ENCODE data around the gene NCOA7. TPM values are rescaled to one million over a fixed set of nuclear protein-coding genes. Genes with fewer than 3 reads are reported as not detected.

Gene NCOA7
- total and polyA plus RNA-seq, 4 donors = 8.6 to 40.9 (median 17.6) TPM

- no peak for DNase-seq (ENCODE audit: low spot score)
- Histone ChIP-seq H3K9me3 (ENCODE audit: control insufficient read depth in 4 of 4, low read length in 3 of 4) (no peaks in the 10 kb centered on the region), H3K9ac (ENCODE audit: low read depth in 1 of 2, low read length in 2 of 2) (no peak overlapping the region), H3K27ac (ENCODE audit: low read depth in 1 of 2, low read length in 2 of 2) (no peak overlapping the region), H3K27me3 (ENCODE audit: control insufficient read depth in 4 of 4, insufficient read depth in 4 of 4, low read length in 3 of 4) (no peaks in the 10 kb centered on the region), H3K36me3 (ENCODE audit: control insufficient read depth in 4 of 4, insufficient read depth in 3 of 4, low read depth in 1 of 4, low read length in 3 of 4) (no peaks in the 10 kb centered on the region), H3K4me1 (ENCODE audit: control insufficient read depth in 4 of 4, insufficient read depth in 4 of 4, low read length in 3 of 4) (peaks cover 4 to 22% (median 20%) of the 10 kb centered on the region in 4 donors), H3K4me3 (ENCODE audit: low read depth in 1 of 3, low read length in 3 of 3) (no peak overlapping the region)
- TF ChIP-seq MAX (IDR thresholded peaks at IDR 0.05) (no peak), SP1 (IDR thresholded peaks at IDR 0.05) (no peak), HNF4G (IDR thresholded peaks at IDR 0.05) (no peak), RXRA (IDR thresholded peaks at IDR 0.05) (no peak), FOXA1 (IDR thresholded peaks at IDR 0.05) (no peak), FOXA2 (IDR thresholded peaks at IDR 0.05) (no peak), HNF4A (conservative IDR thresholded peaks at IDR 0.05) (no peak), YY1 (IDR thresholded peaks at IDR 0.05) (no peak), EGR1 (IDR thresholded peaks at IDR 0.05; ENCODE audit: low read depth in 2 of 2) (no peak), GABPA (IDR thresholded peaks at IDR 0.05 in 1 of 2, conservative IDR thresholded peaks at IDR 0.05 in 1 of 2) (no peak), ATF3 (IDR thresholded peaks at IDR 0.05) (no peak), CTCF (IDR thresholded peaks at IDR 0.05; ENCODE audit: low read depth, low read length, missing input control) (no peak)
- TF ChIP-seq, protein P1, sequence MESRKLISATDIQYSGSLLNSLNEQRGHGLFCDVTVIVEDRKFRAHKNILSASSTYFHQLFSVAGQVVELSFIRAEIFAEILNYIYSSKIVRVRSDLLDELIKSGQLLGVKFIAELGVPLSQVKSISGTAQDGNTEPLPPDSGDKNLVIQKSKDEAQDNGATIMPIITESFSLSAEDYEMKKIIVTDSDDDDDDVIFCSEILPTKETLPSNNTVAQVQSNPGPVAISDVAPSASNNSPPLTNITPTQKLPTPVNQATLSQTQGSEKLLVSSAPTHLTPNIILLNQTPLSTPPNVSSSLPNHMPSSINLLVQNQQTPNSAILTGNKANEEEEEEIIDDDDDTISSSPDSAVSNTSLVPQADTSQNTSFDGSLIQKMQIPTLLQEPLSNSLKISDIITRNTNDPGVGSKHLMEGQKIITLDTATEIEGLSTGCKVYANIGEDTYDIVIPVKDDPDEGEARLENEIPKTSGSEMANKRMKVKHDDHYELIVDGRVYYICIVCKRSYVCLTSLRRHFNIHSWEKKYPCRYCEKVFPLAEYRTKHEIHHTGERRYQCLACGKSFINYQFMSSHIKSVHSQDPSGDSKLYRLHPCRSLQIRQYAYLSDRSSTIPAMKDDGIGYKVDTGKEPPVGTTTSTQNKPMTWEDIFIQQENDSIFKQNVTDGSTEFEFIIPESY (IDR thresholded peaks at IDR 0.05) = no peak
- TF ChIP-seq, protein P2, sequence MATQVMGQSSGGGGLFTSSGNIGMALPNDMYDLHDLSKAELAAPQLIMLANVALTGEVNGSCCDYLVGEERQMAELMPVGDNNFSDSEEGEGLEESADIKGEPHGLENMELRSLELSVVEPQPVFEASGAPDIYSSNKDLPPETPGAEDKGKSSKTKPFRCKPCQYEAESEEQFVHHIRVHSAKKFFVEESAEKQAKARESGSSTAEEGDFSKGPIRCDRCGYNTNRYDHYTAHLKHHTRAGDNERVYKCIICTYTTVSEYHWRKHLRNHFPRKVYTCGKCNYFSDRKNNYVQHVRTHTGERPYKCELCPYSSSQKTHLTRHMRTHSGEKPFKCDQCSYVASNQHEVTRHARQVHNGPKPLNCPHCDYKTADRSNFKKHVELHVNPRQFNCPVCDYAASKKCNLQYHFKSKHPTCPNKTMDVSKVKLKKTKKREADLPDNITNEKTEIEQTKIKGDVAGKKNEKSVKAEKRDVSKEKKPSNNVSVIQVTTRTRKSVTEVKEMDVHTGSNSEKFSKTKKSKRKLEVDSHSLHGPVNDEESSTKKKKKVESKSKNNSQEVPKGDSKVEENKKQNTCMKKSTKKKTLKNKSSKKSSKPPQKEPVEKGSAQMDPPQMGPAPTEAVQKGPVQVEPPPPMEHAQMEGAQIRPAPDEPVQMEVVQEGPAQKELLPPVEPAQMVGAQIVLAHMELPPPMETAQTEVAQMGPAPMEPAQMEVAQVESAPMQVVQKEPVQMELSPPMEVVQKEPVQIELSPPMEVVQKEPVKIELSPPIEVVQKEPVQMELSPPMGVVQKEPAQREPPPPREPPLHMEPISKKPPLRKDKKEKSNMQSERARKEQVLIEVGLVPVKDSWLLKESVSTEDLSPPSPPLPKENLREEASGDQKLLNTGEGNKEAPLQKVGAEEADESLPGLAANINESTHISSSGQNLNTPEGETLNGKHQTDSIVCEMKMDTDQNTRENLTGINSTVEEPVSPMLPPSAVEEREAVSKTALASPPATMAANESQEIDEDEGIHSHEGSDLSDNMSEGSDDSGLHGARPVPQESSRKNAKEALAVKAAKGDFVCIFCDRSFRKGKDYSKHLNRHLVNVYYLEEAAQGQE (IDR thresholded peaks at IDR 0.05) = no peak
- 95% methylated on average over 2 of the region's 2 CpGs for WGBS
Measured at GRCh38 chr6:125947615-125948014, 156.9 kb downstream of the NCOA7 start.

DNA sequence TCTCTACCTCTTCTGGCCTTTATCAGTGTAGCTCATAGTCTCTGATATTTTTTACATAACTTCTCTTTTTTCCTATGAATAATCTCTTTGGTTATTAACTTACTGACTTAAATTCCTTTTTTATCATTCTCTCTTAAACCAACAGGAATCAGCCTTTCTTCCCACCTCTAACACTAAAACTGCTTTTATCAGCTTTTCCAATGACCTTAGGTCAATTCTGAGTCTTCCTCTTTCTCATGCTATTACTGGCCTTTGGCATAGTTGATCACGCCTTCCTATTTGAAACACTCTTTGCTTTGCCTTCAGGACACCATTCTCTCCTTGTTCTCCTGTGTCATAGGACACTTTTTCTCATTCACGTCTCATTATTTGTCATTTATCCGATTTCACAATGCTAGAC, 157.7 kb downstream of the NCOA7 start:
- no peak for TF ChIP-seq SP1 (IDR thresholded peaks at IDR 0.05)
- no peak for TF ChIP-seq RAD21 (IDR thresholded peaks at IDR 0.05)
- TF ChIP-seq FOXA2 (IDR thresholded peaks at IDR 0.05) = no peak
- no peak for TF ChIP-seq RXRA (IDR thresholded peaks at IDR 0.05)
- TF ChIP-seq FOXA1 (IDR thresholded peaks at IDR 0.05) = no peak
- no peak for TF ChIP-seq TAF1 (conservative IDR thresholded peaks at IDR 0.05)
- TF ChIP-seq HNF4G (IDR thresholded peaks at IDR 0.05) = no peak
- TF ChIP-seq NR2F2 (IDR thresholded peaks at IDR 0.05) = no peak
- TF ChIP-seq, protein P1 (IDR thresholded peaks at IDR 0.05) = no peak
- no peak for TF ChIP-seq CTCF (IDR thresholded peaks at IDR 0.05; ENCODE audit: low read depth, low read length, missing input control)
- TF ChIP-seq MAX (IDR thresholded peaks at IDR 0.05) = no peak

More for the DNA sequence above, 157.7 kb downstream of the NCOA7 start:
- Histone ChIP-seq H3K4me3 (ENCODE audit: low read depth in 1 of 3, low read length in 3 of 3) (no peak overlapping the region), H3K9ac (ENCODE audit: low read depth in 1 of 2, low read length in 2 of 2) (no peak overlapping the region), H3K4me1 (ENCODE audit: control insufficient read depth in 4 of 4, insufficient read depth in 4 of 4, low read length in 3 of 4) (peaks cover 4 to 22% (median 18%) of the 10 kb centered on the region in 4 donors), H3K9me3 (ENCODE audit: control insufficient read depth in 4 of 4, low read length in 3 of 4) (no peaks in the 10 kb centered on the region), H3K27ac (ENCODE audit: low read depth in 1 of 2, low read length in 2 of 2) (no peak overlapping the region), H3K36me3 (ENCODE audit: control insufficient read depth in 4 of 4, insufficient read depth in 3 of 4, low read depth in 1 of 4, low read length in 3 of 4) (no peaks in the 10 kb centered on the region), H3K27me3 (ENCODE audit: control insufficient read depth in 4 of 4, insufficient read depth in 4 of 4, low read length in 3 of 4) (no peaks in the 10 kb centered on the region)
- WGBS = 87% methylated on average over 3 of the region's 3 CpGs
- DNase-seq (ENCODE audit: low spot score) = no peak

All from liver (tissue), 9 donors.